Colon (tissue), 2 donors: ENCODE results near the gene SMARCA4.
"Not testable (repeated sequence)": the region's sequence is repeated elsewhere in the genome, so short reads cannot be mapped to it uniquely, and the experiment has no call there.

Experiments
- FAIRE-seq: peaks from 2 replicates; lab custom pipeline; 2012; peaks lifted over from hg19 to GRCh38; lab: Jason Lieb, UNC
- donor health status: control.
- donor health status: control.

Gene SMARCA4

DNA sequence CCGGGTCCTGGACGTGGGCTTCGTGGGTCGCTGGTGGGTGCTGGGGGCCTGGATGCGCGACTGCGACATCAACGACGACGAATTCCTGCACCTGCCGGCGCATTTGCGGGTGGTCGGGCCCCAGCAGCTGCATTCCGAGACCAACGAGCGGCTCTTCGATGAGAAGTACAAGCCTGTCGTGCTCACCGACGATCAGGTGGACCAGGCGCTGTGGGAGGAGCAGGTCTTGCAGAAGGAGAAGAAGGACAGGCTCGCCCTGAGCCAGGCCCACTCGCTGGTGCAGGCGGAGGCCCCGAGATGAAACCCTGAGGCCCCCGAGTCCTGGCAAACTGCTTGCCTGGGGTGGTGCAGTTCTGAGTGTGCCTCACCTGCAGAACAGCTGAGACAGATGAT, 31.4 kb upstream of the SMARCA4 start:
- no peak for FAIRE-seq

DNA sequence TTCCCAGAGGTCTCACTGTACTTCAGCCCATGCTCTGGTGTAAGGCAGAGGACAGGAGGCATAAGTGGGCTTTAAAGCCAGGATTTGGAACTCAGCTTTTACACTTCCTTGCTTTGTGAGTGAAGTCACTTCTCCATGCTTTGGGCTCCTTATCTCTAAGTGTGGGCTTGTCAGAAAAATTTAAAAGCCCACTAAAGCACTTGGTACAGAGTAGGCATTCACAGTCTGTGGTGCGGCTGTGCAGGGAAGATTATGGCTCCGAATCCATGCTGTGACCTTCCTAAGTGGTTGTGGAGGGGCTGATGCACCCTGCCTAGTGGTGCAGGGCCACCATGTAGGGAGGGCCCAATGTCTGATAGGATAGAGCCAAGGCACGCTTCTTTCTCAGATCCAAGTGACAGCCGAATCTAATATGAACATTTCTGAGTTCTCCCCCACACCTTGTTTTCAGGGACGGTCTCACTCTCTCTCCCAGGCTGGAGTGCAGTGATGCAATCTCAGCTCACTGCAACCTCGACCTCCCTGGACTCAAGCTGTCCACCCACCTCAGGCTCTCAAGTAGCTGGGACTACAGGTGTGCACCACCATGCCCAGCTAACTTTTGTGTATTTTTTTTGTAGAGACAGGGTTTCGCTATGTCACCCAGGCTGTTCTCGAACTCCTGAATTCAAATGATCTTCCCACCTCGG, 25.3 kb upstream of the SMARCA4 start:
- no peak for FAIRE-seq

GRCh38 chr19:10936661-10937084, 24.2 kb upstream of the SMARCA4 start:
- no peak for FAIRE-seq

GRCh38 chr19:10941649-10942048, 19.2 kb upstream of the SMARCA4 start:
- FAIRE-seq: not testable (repeated sequence)

- not testable (repeated sequence) for FAIRE-seq
Observed at GRCh38 chr19:10943412-10943811, 17.4 kb upstream of the SMARCA4 start.

DNA sequence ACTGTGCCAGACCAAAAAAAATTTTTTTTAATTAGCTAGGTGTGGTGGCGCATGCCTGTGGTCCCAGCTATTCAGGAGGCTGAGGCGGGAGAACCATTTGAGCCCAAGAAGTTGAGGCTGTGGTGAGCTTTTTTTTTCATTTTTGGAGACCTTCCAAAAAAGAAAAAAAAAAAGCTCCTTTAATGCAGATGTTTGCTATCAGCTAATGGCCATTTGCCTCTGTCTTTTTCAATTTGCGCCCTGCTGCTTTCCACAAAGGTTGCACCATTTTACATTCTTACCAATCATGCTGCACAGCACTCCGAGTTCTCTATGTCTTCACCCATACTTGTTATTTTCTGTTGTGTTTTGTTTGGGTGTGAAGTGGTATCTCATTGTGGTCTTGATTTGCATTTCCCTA, 15.6 kb upstream of the SMARCA4 start:
- no peak for FAIRE-seq

- no peak for FAIRE-seq
Observed at GRCh38 chr19:10946958-10947657, 13.7 kb upstream of the SMARCA4 start.

- no peak for FAIRE-seq
Observed at GRCh38 chr19:10952809-10953208, 8.0 kb upstream of the SMARCA4 start.

DNA sequence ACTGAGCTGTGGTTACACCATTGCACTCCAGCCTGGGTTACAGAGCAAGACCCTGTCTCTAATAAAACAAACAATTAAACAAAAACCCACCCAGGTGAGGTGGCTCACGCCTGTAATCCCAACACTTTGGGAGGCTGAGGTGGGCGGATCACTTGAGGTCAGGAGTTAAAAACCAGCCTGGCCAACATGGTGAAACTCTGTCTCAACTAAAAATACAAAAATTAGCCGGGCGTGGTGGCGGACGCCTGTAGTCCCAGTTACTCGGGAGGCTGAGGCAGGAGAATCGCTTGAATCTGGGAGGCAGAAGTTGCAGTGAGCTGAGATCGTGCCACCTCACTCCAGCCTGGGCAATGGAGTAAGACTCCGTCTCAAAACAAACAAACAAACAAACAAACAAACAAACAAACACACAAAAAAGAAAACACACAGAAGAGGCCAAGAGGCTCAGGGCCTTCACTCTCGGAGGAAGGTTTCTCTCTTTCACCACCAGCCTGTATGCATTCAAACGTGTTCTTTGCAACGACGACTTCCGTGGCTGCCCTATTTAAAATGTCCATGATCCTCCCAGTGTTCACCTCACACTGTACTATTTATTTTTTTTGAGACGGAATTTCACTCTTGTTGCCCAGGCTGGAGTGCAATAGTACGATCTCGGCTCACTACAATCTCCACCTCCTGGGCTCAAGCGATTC, 1.4 kb upstream of the SMARCA4 start:
- FAIRE-seq: not testable (repeated sequence)

- FAIRE-seq: no peak
Observed at GRCh38 chr19:10961073-10961860, 437 bp downstream of the SMARCA4 start.

DNA sequence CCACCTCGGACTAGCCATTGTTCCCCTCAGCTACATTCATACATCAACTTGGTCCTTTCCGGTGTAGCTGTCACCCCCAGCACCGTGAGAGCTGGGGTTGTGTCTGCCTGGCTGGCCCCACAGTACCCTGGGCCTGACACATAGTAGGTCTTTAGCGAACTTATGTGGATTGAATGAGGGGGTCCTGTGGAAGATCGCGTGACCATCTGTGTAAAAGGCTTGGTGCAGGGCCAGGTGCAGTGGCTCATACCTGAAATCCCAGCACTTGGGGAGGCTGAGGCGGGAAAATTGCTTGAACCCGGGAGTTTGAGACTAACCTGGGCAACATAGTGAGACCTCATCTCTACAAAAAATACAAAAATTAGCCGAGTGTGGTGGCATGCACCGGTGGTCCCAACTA, 2.0 kb downstream of the SMARCA4 start:
- FAIRE-seq: no peak

DNA sequence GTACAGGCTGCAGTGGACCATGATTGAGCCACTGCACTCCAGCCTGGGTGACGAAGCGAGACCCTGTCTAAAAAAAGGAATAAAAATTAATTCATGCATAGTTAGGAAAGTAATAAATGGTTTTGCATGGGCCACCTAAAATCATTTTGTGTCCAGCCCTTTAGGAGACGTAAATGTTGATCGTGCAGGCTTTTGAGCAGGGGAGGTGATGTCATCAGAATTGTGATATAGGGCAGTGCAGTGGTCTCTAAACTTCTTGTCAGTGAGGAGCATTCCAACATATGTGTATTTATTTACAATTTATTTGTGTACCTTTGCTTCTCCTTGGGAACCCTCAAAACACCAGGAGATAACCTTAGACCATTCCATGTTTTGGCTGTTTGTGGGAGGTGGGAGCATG, 3.0 kb downstream of the SMARCA4 start:
- no peak for FAIRE-seq

DNA sequence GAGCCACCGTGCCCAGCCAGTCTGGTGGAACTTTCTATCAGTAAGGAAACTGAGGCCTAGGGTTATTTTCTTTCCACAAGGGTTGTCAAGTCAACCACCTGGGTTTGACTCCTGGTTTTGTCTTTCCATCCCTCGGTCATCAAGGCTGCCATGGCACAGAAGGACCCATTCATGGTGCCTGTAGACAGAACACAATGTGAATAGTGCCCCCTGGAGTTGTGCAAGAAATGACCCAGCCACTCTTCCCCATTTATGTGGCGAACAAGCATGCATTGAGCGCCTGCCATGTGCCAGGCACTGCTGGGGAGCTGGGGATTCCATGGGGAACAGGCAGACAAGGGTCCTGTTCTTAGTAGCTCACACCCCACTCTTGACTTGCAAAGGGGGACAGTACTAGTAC, 4.1 kb downstream of the SMARCA4 start:
- no peak for FAIRE-seq

DNA sequence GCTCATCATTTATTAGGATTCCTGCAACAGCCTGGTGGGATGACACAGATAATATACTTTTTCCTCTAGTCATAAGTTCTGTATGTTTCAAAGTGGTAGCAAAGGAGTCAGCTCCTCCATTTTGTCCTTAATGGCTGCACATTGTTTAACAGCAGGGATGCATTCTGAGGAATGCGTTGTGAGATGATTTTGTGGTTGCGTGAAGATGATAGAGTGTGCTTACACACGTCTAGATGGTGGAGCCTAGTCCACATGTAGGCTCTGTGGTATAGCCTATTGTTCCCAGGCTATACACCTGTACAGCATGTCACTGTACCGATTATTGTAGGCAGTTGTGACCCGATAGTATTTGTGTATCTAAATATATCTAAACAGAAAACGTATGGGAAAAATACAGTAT, 4.6 kb downstream of the SMARCA4 start:
- FAIRE-seq: no peak

GRCh38 chr19:10966809-10967208, 6.0 kb downstream of the SMARCA4 start:
- no peak for FAIRE-seq

DNA sequence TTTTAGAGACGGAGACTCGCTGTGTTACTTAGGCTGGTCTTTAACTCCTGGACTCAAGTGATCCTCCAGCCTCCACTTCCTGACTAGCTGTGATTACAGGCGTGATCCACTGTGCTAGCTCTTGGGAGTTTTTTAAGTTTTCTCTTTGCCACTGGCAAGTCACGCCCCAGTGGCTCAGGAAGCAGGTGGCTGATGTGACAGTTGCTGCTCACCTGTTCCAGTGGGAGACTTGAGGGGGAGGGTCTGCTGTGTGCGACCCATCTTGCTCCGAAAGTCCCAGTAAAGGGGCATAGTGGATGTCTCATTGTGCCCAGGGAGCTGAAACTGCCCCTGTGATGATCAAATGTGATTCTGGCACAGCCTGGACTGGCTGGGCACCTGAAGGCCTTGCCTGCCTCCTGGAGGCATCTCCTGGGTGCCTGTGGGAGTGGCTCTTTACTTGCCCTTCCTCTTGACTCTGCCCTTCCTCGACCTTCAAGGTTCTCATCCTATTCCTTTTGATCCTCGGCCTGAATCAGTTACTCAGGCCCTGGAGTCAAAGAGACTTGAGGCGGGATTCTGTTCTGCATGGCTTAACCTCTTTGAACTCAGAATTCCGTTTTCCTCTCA, 7.8 kb downstream of the SMARCA4 start:
- FAIRE-seq: no peak

- no peak for FAIRE-seq
Observed at GRCh38 chr19:10971107-10971726, 10.4 kb downstream of the SMARCA4 start.

GRCh38 chr19:10975374-10976130, 14.7 kb downstream of the SMARCA4 start:
- no peak for FAIRE-seq

DNA sequence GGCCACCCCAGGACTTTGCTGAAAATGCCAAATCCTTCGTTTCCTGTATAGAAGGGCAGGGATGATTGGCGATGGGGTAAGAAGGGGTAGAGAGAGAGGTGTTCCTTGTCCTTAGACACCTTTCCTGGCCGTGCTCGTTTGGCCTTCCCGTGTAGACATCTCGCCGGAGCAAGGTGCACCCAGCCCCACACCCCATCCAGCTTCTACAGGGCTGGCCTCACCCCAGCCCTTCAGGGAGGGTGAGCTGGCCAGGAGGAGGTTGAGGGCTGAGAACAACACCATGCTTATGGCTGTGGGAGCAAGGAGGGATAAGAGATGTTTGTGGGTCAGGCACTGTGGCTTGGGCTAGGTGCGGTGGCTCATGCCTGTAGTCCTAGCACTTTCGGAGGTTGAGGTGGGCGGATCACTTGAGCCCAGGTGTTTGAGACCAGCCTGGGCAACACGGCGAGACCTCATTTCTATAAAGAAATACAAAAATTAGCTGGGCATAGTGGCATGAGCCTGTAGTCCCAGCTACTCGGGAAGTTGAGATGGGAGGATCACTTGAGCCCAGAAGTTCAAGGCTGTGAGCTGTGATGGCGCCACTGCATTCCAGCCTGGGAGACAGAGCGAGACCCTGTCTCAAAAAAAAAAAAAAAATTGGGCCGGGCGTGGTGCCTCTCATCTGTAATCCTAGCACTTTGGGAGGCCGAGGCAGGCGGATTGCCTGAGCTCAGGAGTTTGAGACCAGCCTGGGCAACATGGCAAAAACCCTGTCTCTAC, 15.5 kb downstream of the SMARCA4 start:
- no peak for FAIRE-seq

- no peak for FAIRE-seq
Observed at GRCh38 chr19:10977742-10978092, 16.9 kb downstream of the SMARCA4 start.
